NB4 (cell line): ENCODE measurements around the gene SAFB2.

Source experiments
- CTCF ChIP-seq: IDR thresholded peaks from one replicate; pipeline ENCODE4 v1.5.1; 2012; ENCODE audit warnings: low read depth, low read length
- POLR2A ChIP-seq: IDR thresholded peaks from 2 replicates; pipeline ENCODE4 v1.6.1; 2011; ENCODE audit warnings: mild to moderate bottlenecking; ENCODE audit not compliant: insufficient read length; ENCODE audit errors: extremely low read depth

DNA sequence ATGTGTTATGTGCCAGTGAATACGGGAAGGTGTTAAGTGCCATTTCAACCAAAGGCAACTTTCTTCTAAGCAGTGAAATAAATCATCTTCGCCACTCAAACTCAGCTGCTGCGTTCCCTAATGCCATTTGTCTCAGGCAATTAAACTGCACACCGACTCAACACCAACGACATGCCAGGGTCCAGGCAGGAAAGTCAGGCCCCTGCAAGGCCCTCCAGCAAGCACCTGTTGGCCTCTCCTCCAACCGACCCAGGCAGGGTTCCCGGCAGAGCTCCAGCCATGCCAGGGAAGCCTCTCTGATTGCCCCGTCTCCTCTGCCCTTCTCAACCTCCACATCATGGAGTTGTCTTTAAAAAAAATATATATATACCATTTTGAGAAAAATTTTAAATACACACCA, 21.8 kb downstream of the SAFB2 start:
- TF ChIP-seq CTCF (no peak), POLR2A (no peak)
